ENCODE results near the gene ABHD4. TPM values are rescaled to one million over a fixed set of nuclear protein-coding genes. Genes with fewer than 3 reads are reported as not detected.

ABHD4 gene
- total RNA-seq, 6 experiments from 2014 or later = 22.2 to 31.6 (median 27.5) TPM

DNA sequence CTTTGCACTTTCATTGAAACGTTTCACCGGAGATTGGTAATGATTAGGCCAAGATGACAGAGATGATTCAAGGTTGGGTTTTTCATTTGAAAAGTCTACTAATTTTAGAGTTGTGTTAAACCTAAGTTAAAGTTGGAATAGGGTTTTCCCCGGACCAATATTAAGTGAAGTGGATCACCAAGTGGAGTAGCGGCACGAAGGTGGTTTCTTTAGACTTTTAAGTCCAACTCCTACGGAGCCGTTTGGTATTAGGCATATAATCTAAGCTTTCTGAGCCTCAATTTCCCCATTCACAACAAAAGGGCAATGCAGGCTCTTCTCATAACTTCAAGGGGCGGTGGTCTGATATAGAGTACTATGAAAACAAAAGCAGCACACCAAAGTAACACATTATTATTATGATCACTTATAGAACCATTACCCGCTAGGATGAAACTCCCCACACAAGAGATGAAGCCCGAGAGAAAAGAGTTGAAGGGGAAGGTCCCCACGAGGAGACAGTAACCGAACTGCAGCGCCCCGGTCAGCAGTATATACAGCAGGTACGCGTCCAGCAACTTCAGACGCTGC lies 9.5 kb upstream of the ABHD4 start:
- Mint-ChIP-seq H3K4me1 (ENCODE audit: low read depth) (peaks cover 47% of the 10 kb centered on the region), H3K4me3 (peak overlapping the region; percentile 96)

DNA sequence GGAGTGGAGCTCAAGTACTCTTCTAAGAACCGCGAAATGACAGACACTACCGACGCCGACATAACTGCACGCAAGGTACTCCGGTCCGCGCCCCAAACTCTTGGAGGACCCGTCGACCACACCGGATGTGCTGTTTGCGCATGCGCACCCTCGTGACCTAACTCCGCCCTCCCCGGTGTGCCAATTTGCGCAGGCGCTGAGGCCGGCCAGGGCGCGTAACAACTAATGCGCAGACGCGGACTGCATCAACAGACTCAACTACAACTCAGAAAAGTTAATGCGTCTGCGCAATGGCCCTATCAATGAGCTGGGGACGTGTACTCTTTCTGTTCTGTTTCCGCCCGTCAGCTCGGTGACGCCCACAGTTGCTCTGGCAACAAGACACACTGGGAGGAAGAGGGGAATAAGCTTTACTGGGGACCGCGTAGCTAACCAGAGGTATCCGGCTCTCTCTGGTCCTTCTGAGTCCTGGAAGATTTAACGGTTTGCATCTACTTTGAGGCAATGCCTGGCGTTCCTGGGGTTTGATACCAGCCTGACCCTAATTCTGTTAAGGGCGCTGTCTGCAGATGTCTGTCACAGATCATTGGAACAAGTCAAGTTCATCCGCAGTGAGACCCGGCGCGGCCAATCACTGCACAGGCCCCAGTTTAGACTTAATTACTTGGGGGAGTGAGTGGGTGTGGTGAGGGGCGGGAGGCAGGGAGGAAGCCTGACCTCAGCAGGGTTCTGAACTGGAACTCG lies 8.8 kb upstream of the ABHD4 start, which contains the start of gene DAD1:
Gene DAD1 (minus strand): TSS at position 129 of the 744 bp plus-strand sequence. CDS start 67 bp downstream, at position 62.
- peaks cover 30% of the 10 kb centered on the region for H3K36me3 Mint-ChIP-seq (ENCODE audit: low read depth)
- H3K4me1 Mint-ChIP-seq (ENCODE audit: low read depth) = peaks cover 45% of the 10 kb centered on the region
- H3K27ac Mint-ChIP-seq = peak within 1 kb of the TSS; percentile 100
- peak within 1 kb of the TSS; percentile 96 for H3K4me3 Mint-ChIP-seq
- H3K9me3 Mint-ChIP-seq = no peaks in the 10 kb centered on the region
- peak; percentile 100 for DNase-seq
- no peaks in the 10 kb centered on the region; the same call in 1 of the 2 replicates for H3K27me3 Mint-ChIP-seq (ENCODE audit: insufficient read depth)
- TF ChIP-seq, protein P1, sequence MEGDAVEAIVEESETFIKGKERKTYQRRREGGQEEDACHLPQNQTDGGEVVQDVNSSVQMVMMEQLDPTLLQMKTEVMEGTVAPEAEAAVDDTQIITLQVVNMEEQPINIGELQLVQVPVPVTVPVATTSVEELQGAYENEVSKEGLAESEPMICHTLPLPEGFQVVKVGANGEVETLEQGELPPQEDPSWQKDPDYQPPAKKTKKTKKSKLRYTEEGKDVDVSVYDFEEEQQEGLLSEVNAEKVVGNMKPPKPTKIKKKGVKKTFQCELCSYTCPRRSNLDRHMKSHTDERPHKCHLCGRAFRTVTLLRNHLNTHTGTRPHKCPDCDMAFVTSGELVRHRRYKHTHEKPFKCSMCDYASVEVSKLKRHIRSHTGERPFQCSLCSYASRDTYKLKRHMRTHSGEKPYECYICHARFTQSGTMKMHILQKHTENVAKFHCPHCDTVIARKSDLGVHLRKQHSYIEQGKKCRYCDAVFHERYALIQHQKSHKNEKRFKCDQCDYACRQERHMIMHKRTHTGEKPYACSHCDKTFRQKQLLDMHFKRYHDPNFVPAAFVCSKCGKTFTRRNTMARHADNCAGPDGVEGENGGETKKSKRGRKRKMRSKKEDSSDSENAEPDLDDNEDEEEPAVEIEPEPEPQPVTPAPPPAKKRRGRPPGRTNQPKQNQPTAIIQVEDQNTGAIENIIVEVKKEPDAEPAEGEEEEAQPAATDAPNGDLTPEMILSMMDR (IDR thresholded peaks at IDR 0.05) = no peak

More for the DNA sequence above, 9.5 kb upstream of the ABHD4 start:
- peaks cover 30% of the 10 kb centered on the region for H3K36me3 Mint-ChIP-seq (ENCODE audit: low read depth)
- H3K27ac Mint-ChIP-seq = peak overlapping the region; percentile 100
- no peaks in the 10 kb centered on the region for H3K27me3 Mint-ChIP-seq (ENCODE audit: insufficient read depth)
- no peaks in the 10 kb centered on the region for H3K9me3 Mint-ChIP-seq
- TF ChIP-seq, protein P1 (IDR thresholded peaks at IDR 0.05) = no peak
- DNase-seq = no peak

DNA sequence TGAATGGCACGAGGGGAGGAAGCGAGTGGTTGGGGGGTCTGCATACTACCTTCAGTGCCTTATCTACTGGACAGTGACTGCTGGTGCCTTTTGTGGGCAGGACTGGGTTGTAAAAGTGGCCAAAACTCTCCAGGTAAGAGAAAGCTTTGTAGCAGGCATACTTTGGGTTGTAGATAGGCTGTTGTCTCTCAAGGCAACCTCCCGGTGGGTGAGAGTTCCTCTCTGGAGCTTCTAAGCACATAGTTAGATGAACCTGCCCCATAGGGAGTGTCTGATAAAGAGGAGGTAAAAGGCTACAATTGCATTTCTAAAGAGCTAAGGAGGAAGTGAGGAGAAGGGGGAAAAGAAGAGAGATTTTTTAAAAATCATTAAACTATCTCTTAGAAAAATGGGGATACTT lies 4.9 kb upstream of the ABHD4 start:
- no peak overlapping the region for H3K4me3 Mint-ChIP-seq
- H3K4me1 Mint-ChIP-seq (ENCODE audit: low read depth) = peaks cover 23% of the 10 kb centered on the region
- no peak overlapping the region for H3K27ac Mint-ChIP-seq
- peaks cover 9% of the 10 kb centered on the region for H3K36me3 Mint-ChIP-seq (ENCODE audit: low read depth)
- no peaks in the 10 kb centered on the region; the same call in none of the 2 replicates for H3K27me3 Mint-ChIP-seq (ENCODE audit: insufficient read depth)
- H3K9me3 Mint-ChIP-seq = no peaks in the 10 kb centered on the region
- DNase-seq = no peak
- TF ChIP-seq, protein P1 (IDR thresholded peaks at IDR 0.05) = no peak

DNA sequence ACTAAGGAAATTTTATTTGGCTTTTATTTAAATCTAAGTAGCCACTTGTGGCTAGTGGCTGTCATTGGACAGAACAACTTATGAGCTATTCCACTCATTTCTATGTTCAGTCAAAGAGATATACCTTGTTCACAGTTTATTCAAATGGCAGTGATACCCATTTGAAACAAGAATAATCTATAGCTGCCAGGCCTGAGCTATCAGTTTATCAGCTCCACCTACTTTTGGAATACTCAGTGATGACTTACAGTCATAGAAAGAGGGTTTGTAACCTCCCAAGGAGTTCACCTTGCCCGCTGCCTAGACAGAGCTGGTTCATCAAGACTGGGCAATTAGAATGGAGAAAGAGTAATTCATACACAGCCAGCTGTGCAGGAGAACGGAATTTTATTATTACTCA lies 4.5 kb upstream of the ABHD4 start:
- Mint-ChIP-seq H3K4me1 (ENCODE audit: low read depth) (peaks cover 22% of the 10 kb centered on the region), H3K36me3 (ENCODE audit: low read depth) (peaks cover 4% of the 10 kb centered on the region), H3K27ac (no peak overlapping the region), H3K27me3 (ENCODE audit: insufficient read depth) (no peaks in the 10 kb centered on the region; the same call in none of the 2 replicates), H3K9me3 (no peaks in the 10 kb centered on the region), H3K4me3 (no peak overlapping the region)
- TF ChIP-seq, protein P1 (IDR thresholded peaks at IDR 0.05) = no peak
- DNase-seq = no peak

DNA sequence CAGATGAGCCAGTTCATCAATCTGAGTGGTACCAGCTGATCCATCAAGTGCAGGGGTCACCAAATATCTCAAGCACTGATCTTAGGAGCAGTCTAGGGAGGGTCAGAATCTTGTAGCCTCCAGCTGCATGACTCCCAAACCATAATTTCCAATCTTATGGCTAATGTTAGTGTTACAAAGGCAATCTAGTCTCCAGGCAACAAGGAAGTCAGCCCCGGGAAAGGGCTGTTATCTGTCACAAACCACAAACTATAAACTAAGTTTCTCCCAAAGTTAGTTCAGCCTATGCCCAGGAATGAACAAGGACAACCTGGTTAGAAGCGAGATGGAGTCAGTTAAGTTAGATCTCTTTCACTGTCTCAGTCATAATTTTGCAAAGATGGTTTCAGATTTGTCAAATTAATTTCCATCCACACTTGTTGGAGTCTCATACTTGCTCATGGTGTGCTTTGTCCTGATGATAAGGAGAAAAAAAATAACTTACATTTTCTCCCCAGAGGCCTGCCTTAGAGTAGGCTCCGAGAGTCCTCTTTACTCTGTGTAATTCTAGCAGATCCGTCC lies 3.9 kb upstream of the ABHD4 start:
- peaks cover 27% of the 10 kb centered on the region for H3K4me1 Mint-ChIP-seq (ENCODE audit: low read depth)
- no peak overlapping the region for H3K4me3 Mint-ChIP-seq
- H3K27ac Mint-ChIP-seq = no peak overlapping the region
- H3K27me3 Mint-ChIP-seq (ENCODE audit: insufficient read depth) = no peaks in the 10 kb centered on the region; the same call in none of the 2 replicates
- DNase-seq = no peak
- TF ChIP-seq, protein P1 (IDR thresholded peaks at IDR 0.05) = no peak
- no peaks in the 10 kb centered on the region for H3K9me3 Mint-ChIP-seq
- H3K36me3 Mint-ChIP-seq (ENCODE audit: low read depth) = 0 out of 2 replicates have a peak, but pooled peaks cover 4% of the 10 kb centered on the region
